Measurements from ENCODE around the gene EIF3F.

- TF ChIP-seq, protein P1, sequence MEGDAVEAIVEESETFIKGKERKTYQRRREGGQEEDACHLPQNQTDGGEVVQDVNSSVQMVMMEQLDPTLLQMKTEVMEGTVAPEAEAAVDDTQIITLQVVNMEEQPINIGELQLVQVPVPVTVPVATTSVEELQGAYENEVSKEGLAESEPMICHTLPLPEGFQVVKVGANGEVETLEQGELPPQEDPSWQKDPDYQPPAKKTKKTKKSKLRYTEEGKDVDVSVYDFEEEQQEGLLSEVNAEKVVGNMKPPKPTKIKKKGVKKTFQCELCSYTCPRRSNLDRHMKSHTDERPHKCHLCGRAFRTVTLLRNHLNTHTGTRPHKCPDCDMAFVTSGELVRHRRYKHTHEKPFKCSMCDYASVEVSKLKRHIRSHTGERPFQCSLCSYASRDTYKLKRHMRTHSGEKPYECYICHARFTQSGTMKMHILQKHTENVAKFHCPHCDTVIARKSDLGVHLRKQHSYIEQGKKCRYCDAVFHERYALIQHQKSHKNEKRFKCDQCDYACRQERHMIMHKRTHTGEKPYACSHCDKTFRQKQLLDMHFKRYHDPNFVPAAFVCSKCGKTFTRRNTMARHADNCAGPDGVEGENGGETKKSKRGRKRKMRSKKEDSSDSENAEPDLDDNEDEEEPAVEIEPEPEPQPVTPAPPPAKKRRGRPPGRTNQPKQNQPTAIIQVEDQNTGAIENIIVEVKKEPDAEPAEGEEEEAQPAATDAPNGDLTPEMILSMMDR (IDR thresholded peaks at IDR 0.05) = no peak
- no peak for TF ChIP-seq EZH2 (IDR thresholded peaks at IDR 0.05; ENCODE audit: borderline replicate concordance, insufficient read depth, low read depth, low read length, poor library complexity, severe bottlenecking)
Observed at GRCh38 chr11:8041576-8041975, 54.4 kb downstream of the EIF3F start.

Measured in B cell (primary cell).